BJ (cell line): ENCODE data around the gene TREX2. TPM values are rescaled to one million over a fixed set of nuclear protein-coding genes. Genes with fewer than 3 reads are reported as not detected.

Experiments
- CTCF ChIA-PET: fragments of 350-600 bp; formaldehyde crosslinking; extraction: SDS; loops from one replicate; lab custom pipeline; 2021; ENCODE audit warnings: antibody characterized with exemption, inconsistent platforms; lab: Yijun Ruan, JAX
- POLR2A ChIA-PET: fragments of 300-600 bp; sonication (Branson Sonifier 250); formaldehyde crosslinking; extraction: SDS; loops from one replicate; lab custom pipeline; 2021; ENCODE audit warnings: antibody characterized with exemption; lab: Charles Lee
- DNase-seq: peaks from one replicate; pipeline ENCODE4 v3.0.0-alpha.2; 2011; ENCODE audit warnings: low read depth
- H3K27me3 ChIP-seq: 2 replicates; pipeline ENCODE4 v1.6.0; 2011; ENCODE audit warnings: low read length; ENCODE audit not compliant: control insufficient read depth, insufficient read depth
- H3K36me3 ChIP-seq: 2 replicates; pipeline ENCODE4 v1.5.1; 2011; ENCODE audit warnings: low read length; ENCODE audit not compliant: control insufficient read depth, insufficient read depth
- H3K4me3 ChIP-seq: 2 replicates; pipeline ENCODE4 v1.5.1; 2011; ENCODE audit warnings: low read depth, mild to moderate bottlenecking, control low read depth, low read length
- CTCF ChIP-seq: IDR thresholded peaks from 2 replicates; pipeline ENCODE4 v1.5.1; 2011; ENCODE audit warnings: low read depth, mild to moderate bottlenecking, control low read depth, inconsistent platforms, low read length, moderate library complexity; ENCODE audit not compliant: insufficient read depth
- polyA plus RNA-seq: library from polyadenylated mRNA; depleted of rRNA; stranded (reverse); fragments of >200 nt; gene quantifications from 2 replicates; pipeline ENCODE4 v1.2.3, GENCODE V29; 2011

The TREX2 gene
- polyA plus RNA-seq, 1 experiment = 1.1 TPM

- ChIA-PET POLR2A (no interaction called here), CTCF (no interaction called here)
- Histone ChIP-seq H3K27me3 (no peaks in the 10 kb centered on the region), H3K36me3 (no peaks in the 10 kb centered on the region), H3K4me3 (no peak overlapping the region)
- DNase-seq = no peak
- TF ChIP-seq CTCF = no peak
These were observed 24.8 kb downstream of the TREX2 start for GRCh38 chrX:153420851-153421599.

GRCh38 chrX:153417637-153418036 lies 28.2 kb downstream of the TREX2 start:
- no peak for DNase-seq
- POLR2A ChIA-PET = no interaction called here

GRCh38 chrX:153416781-153417450 lies 28.9 kb downstream of the TREX2 start:
- no peak overlapping the region for H3K4me3 ChIP-seq
- POLR2A ChIA-PET = no interaction called here
- DNase-seq = no peak
- H3K27me3 ChIP-seq = no peaks in the 10 kb centered on the region
- CTCF ChIA-PET = no interaction called here
- no peaks in the 10 kb centered on the region for H3K36me3 ChIP-seq
- TF ChIP-seq CTCF = no peak

More at GRCh38 chrX:153417637-153418036, 28.2 kb downstream of the TREX2 start:
- no peak for TF ChIP-seq CTCF
- Histone ChIP-seq H3K36me3 (no peaks in the 10 kb centered on the region), H3K27me3 (no peaks in the 10 kb centered on the region), H3K4me3 (no peak overlapping the region)
- CTCF ChIA-PET = no interaction called here

- H3K4me3 ChIP-seq = no peak overlapping the region
- DNase-seq = no peak
- no peaks in the 10 kb centered on the region for H3K27me3 ChIP-seq
- ChIA-PET POLR2A (no interaction called here), CTCF (interaction anchor here (1.4 kb wide), 1 partner anchor 22 kb away, joined by 3 read pairs; no protein-coding TSS in a partner anchor)
- no peaks in the 10 kb centered on the region for H3K36me3 ChIP-seq
- no peak for TF ChIP-seq CTCF
These were observed 30.9 kb downstream of the TREX2 start for GRCh38 chrX:153414856-153415510.

- ChIA-PET CTCF (interaction anchor here (1.0 kb wide), 2 partner anchors 35 to 381 kb away, joined by 3 read pairs; no protein-coding TSS in a partner anchor), POLR2A (no interaction called here)
- Histone ChIP-seq H3K36me3 (no peaks in the 10 kb centered on the region), H3K4me3 (no peak overlapping the region), H3K27me3 (no peaks in the 10 kb centered on the region)
- DNase-seq = no peak
- no peak for TF ChIP-seq CTCF
These were observed 32.1 kb downstream of the TREX2 start for GRCh38 chrX:153413731-153414130.
